ENCODE measurements around the gene OSCP1.

Gene OSCP1

GRCh38 chr1:36382669-36383068 is 67.6 kb downstream of the OSCP1 start:
- DNase-seq (ENCODE audit: low read depth): no peak

DNA sequence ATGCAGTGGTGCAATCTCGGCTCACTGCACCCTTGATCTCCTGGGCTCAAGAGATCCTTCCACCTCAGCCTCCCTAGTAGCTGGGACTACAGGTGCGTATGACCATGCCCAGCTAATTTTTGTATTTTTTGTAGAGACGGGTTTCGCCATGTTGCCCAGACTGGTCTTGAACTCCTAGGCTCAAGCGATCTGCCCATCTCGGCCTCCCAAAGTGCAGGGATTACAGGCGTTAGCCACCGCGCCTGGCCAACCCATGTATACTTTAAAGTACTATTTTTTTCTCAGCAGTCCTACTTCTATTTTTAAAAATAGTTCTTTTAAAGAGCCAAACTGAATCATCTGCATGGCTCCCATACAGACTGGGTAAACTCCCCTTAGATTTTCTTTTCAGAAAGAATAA is 68.0 kb downstream of the OSCP1 start:
- no peak for DNase-seq (ENCODE audit: low read depth)

DNA sequence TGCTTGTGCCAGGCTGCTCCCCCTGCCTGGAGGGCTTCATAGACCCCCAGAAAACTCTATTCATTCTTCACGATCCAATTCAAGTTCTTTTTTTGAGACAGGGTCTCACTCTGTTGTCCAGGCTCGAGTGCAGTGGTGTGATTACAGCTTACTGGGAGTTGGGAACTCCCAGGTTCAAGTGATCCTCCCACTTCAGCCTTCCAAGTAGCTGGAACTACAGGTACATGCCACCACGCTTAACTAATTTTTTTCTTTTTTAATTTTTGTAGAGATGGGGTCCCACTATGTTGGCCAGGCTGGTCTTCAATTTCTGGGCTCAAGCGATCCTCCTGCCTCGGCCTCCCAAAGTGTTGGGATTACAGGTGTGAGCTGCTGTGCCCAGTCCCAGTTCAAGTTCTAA is 68.8 kb downstream of the OSCP1 start:
- no peak for DNase-seq (ENCODE audit: low read depth)

DNA sequence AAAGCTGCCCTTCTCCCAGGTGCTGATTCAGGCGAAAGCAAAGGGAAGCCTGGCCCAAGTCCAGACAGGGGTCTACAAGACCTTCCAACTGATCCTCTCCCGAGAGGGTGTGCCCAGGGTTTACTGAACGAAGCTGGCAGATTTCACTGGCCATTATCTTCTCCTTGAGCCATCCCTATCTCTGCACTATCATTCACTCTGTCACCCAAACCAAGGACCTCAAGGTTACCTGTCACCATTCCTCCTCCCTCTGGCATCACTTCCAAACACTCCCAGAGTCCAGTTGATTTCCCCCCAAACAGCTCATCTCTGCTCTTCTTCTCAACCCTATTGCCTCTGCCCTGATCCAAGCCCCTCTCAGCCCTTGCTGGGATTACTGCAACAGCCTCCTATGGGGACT is 69.5 kb downstream of the OSCP1 start:
- DNase-seq (ENCODE audit: low read depth): no peak

DNA sequence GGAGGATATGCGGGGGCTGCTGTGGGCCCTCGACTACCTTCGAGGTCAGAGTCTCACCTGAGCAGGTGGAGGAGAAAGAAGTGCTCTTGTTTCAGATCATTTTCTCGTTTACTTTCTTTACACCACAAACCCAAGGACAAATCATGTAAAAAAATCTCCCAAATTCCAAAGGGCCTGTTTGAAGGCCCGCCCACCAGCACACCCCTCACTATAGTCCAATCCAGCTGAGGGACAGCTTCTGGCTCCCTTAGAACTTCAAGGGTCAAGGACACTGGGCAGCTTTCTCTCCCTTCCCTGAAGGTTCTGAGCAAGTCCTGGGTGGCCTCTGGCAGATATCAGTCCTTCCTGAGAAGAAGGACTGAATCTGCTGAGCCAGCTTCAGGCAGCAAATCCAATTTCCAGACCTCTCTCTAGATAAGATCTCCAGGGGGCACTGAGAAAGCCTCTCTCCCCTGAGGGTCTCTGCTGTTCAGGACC is 70.1 kb downstream of the OSCP1 start:
- DNase-seq (ENCODE audit: low read depth): no peak

GRCh38 chr1:36377791-36378492 is 72.3 kb downstream of the OSCP1 start:
- no peak for DNase-seq (ENCODE audit: low read depth)

DNA sequence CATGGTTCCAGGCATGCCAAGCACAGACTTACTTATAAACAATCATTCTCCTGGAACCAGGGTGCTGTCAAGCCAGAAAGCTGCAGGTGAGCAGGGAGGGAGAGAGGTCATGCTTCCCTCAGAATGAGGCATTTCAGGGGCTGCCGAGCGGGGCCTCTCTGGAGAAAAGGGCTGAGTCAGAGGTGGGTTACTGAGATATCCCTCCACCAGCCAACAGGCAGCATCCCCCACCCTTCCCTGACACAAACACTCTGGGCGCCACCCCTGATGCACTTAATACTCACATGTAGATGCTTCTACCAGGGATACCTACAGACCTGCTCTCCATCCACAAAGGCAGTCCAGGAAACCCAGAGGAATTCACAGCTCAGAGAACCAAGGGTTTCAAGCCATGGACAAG is 77.6 kb downstream of the OSCP1 start:
- DNase-seq (ENCODE audit: low read depth): no peak

DNA sequence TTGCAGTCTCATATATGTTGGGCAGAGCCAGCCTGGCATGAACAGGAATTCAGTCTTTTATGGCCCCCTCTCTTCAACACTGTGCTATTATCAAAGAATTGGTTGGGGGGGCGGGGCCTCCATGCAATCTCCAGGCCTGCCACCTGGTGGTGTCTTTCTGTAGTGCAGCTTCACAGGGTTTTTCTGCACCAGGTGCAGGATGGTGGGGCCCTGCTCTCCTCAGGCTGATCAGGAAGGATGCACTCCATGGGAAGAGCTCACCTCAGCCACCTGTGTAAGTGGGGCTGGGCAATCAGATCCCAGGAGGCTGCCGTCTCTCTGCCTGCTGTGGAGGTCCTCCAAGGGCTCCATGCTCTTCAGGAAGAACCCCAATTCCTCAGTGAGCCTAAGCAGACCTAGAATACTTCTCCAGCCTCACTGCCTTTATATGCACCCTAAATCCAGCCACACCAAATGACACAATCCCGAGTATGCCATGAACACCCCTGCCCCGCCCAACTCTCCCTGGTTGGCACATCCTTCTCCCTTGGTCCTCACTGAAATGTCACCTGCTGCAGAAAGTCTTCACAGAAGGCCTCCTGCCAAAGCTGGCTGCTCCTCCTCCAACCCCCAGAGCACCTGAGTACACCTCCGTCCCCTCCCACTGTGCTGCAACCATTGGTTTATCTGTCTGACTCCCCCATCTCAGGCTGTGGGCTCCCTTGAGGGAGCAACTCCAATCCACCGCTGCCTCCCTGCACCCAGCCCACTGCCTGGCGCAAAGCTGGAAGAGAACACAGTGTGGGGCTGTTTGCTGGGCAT is 81.0 kb downstream of the OSCP1 start:
- DNase-seq (ENCODE audit: low read depth): peak; percentile 68
